H1 (cell line): Measurements from ENCODE around the gene NEURL1. TPM values are rescaled to one million over a fixed set of nuclear protein-coding genes. Genes with fewer than 3 reads are reported as not detected.

Experiments
- CTCF ChIA-PET: fragments of 300-600 bp; sonication (Branson Sonifier 250); formaldehyde crosslinking; loops from one replicate; lab custom pipeline; 2021; ENCODE audit not compliant: partially characterized antibody; lab: Charles Lee
- POLR2A ChIA-PET: fragments of 300-600 bp; sonication (Branson Sonifier 250); formaldehyde crosslinking; loops from one replicate; lab custom pipeline; 2021; ENCODE audit warnings: inconsistent platforms; ENCODE audit not compliant: partially characterized antibody; lab: Charles Lee
- DNase-seq, 2 experiments: peaks; one replicate each; pipeline versions ENCODE4 v3.0.0 to v3.0.0-alpha.2; 2010 to 2022; ENCODE audit warnings: low spot score in 2 of 2, low read depth in 1 of 2, mixed read lengths in 1 of 2
- FAIRE-seq: peaks from 2 replicates; lab custom pipeline; 2011; peaks lifted over from hg19 to GRCh38; lab: Jason Lieb, UNC
- H2AFZ ChIP-seq: 2 replicates; pipeline ENCODE4 v1.8.1; 2012; ENCODE audit warnings: low read length, inconsistent platforms
- H2AK5ac ChIP-seq: 2 replicates; pipeline ENCODE4 v1.6.1; 2013; ENCODE audit warnings: low read depth, low read length
- H2BK120ac ChIP-seq: replicated peaks from 2 replicates; pipeline ENCODE3; 2013; ENCODE audit warnings: low read depth, low read length, inconsistent platforms
- H2BK12ac ChIP-seq: 2 replicates; pipeline ENCODE4 v1.6.1; 2013; ENCODE audit warnings: low read depth, low read length
- H2BK15ac ChIP-seq: 2 replicates; pipeline ENCODE4 v1.6.1; 2013; ENCODE audit warnings: low read length
- H2BK20ac ChIP-seq: 2 replicates; pipeline ENCODE4 v1.6.1; 2013; ENCODE audit warnings: low read length
- H2BK5ac ChIP-seq: 2 replicates; pipeline ENCODE4 v1.6.1; 2013; ENCODE audit warnings: low read depth, low read length
- H3K14ac ChIP-seq: 2 replicates; pipeline ENCODE4 v1.6.1; 2013; ENCODE audit warnings: inconsistent platforms; ENCODE audit not compliant: insufficient read length
- H3K18ac ChIP-seq: 2 replicates; pipeline ENCODE4 v1.6.1; 2013; ENCODE audit warnings: low read length; ENCODE audit errors: extremely low read depth
- H3K23ac ChIP-seq: 2 replicates; pipeline ENCODE4 v1.6.1; 2013; ENCODE audit warnings: inconsistent platforms; ENCODE audit not compliant: insufficient read length
- H3K23me2 ChIP-seq: 2 replicates; pipeline ENCODE4 v1.6.1; 2013; ENCODE audit warnings: low read depth, low read length
- H3K27ac ChIP-seq: 2 replicates; pipeline ENCODE4 v1.6.1; 2011; ENCODE audit warnings: low read depth, low read length, inconsistent platforms
- H3K27me3 ChIP-seq, 4 experiments: replicated peaks in 1 of 4; 1 replicate in 1 of 4; 2 replicates in 3 of 4; pipeline versions ENCODE4 v1.6.1 to v1.8.1; 2011 to 2013; ENCODE audit warnings: low read length in 3 of 4, mild to moderate bottlenecking in 3 of 4, inconsistent platforms in 2 of 4, mixed read lengths in 2 of 4, moderate library complexity in 1 of 4; ENCODE audit not compliant: control insufficient read depth in 3 of 4, insufficient read depth in 3 of 4; ENCODE audit errors: extremely low read depth in 1 of 4
- H3K36me3 ChIP-seq, 4 experiments: 2 replicates each; pipeline versions ENCODE4 v1.6.1 to v1.8.1; 2011 to 2013; ENCODE audit warnings: mild to moderate bottlenecking in 4 of 4, low read length in 3 of 4, moderate library complexity in 2 of 4, control low read depth in 1 of 4, inconsistent platforms in 1 of 4; ENCODE audit not compliant: insufficient read depth in 4 of 4, control insufficient read depth in 2 of 4
- H3K4ac ChIP-seq: replicated peaks from 2 replicates; pipeline ENCODE3; 2013; ENCODE audit warnings: low read length, low read depth, mixed read lengths, inconsistent platforms; ENCODE audit not compliant: insufficient read length
- H3K4me1 ChIP-seq, 4 experiments: replicated peaks in 1 of 4; 1 replicate in 1 of 4; 2 replicates in 3 of 4; pipeline versions ENCODE4 v1.6.1 to v1.8.1; 2011 to 2013; ENCODE audit warnings: low read length in 3 of 4, inconsistent platforms in 2 of 4, mixed read lengths in 1 of 4; ENCODE audit not compliant: insufficient read depth in 4 of 4, control insufficient read depth in 3 of 4
- H3K4me2 ChIP-seq, 2 experiments: 2 replicates each; pipeline versions ENCODE4 v1.6.1 to v1.8.1; 2011 to 2013; ENCODE audit warnings: low read depth in 2 of 2, low read length in 2 of 2, control low read depth in 1 of 2, inconsistent platforms in 1 of 2, mild to moderate bottlenecking in 1 of 2; ENCODE audit not compliant: insufficient read depth in 1 of 2
- H3K4me3 ChIP-seq, 4 experiments: fragments of 200-600, 300-600 bp in 1 of 4; sonication (generic), shearing (Covaris generic), sonication (Bioruptor Twin) in 1 of 4; 2 replicates each; pipeline versions ENCODE4 v1.5.1 to v1.8.1; 2011 to 2016; ENCODE audit warnings: low read length in 4 of 4, low read depth in 3 of 4, control low read depth in 2 of 4, inconsistent platforms in 2 of 4, mild to moderate bottlenecking in 2 of 4, mixed read lengths in 1 of 4, moderate library complexity in 1 of 4; ENCODE audit not compliant: insufficient read depth in 2 of 4; ENCODE audit errors: extremely low read depth in 1 of 4
- H3K56ac ChIP-seq: replicated peaks from 2 replicates; pipeline ENCODE3; 2013; ENCODE audit warnings: low read depth, mild to moderate bottlenecking, mixed read lengths, low read length, inconsistent platforms; ENCODE audit not compliant: insufficient read length
- H3K79me1 ChIP-seq: 2 replicates; pipeline ENCODE4 v1.6.1; 2013; ENCODE audit warnings: low read depth, low read length, control low read depth
- H3K79me2 ChIP-seq, 2 experiments: 2 replicates each; pipeline versions ENCODE4 v1.6.1 to v1.8.1; 2012 to 2013; ENCODE audit warnings: low read length in 2 of 2, mild to moderate bottlenecking in 2 of 2, inconsistent platforms in 1 of 2; ENCODE audit not compliant: insufficient read depth in 2 of 2, control insufficient read depth in 1 of 2
- H3K9ac ChIP-seq, 4 experiments: replicated peaks in 1 of 4; 1 replicate in 1 of 4; 2 replicates in 3 of 4; pipeline versions ENCODE4 v1.6.1 to v1.8.1; 2011 to 2013; ENCODE audit warnings: low read depth in 3 of 4, low read length in 3 of 4, control low read depth in 2 of 4, mild to moderate bottlenecking in 2 of 4, moderate library complexity in 2 of 4, inconsistent platforms in 1 of 4; ENCODE audit errors: extremely low read depth in 1 of 4
- H3K9me3 ChIP-seq, 2 experiments: 2 replicates each; pipeline versions ENCODE4 v1.6.1 to v1.8.1; 2012 to 2013; ENCODE audit warnings: mild to moderate bottlenecking in 2 of 2, moderate library complexity in 2 of 2, control low read depth in 1 of 2, inconsistent platforms in 1 of 2, low read depth in 1 of 2, low read length in 1 of 2, mixed read lengths in 1 of 2; ENCODE audit not compliant: insufficient read depth in 2 of 2
- H4K20me1 ChIP-seq, 2 experiments: replicated peaks in 1 of 2; 2 replicates each; pipeline versions ENCODE3 to v1.8.1; 2011 to 2013; ENCODE audit warnings: inconsistent platforms in 2 of 2, low read length in 2 of 2, mild to moderate bottlenecking in 1 of 2; ENCODE audit not compliant: insufficient read depth in 2 of 2, control insufficient read depth in 1 of 2
- H4K5ac ChIP-seq: 2 replicates; pipeline ENCODE4 v1.6.1; 2013; ENCODE audit warnings: low read length, low read depth, mixed read lengths, inconsistent platforms; ENCODE audit not compliant: insufficient read length
- H4K8ac ChIP-seq: 2 replicates; pipeline ENCODE4 v1.8.0; 2013; ENCODE audit warnings: mild to moderate bottlenecking, moderate library complexity, low read length, inconsistent platforms; ENCODE audit not compliant: insufficient read depth; ENCODE audit errors: extremely low read depth
- H4K91ac ChIP-seq: replicated peaks from 2 replicates; pipeline ENCODE3; 2013; ENCODE audit warnings: low read length, mixed read lengths, inconsistent platforms; ENCODE audit not compliant: insufficient read length
- E2F6 ChIP-seq: IDR thresholded peaks from 2 replicates; pipeline ENCODE4 v1.6.1; 2012; ENCODE audit warnings: inconsistent platforms
- WGBS, 2 experiments: shearing (Covaris generic) in 1 of 2; methylation state at CpG; one replicate each; pipeline versions ENCODE4 v1.1.6 to v1.1.7; 2013 to 2015; ENCODE audit warnings: low lambda C conversion rate in 2 of 2, mixed read lengths in 2 of 2, inconsistent platforms in 1 of 2, low coverage in 1 of 2, missing lambda C conversion rate in 1 of 2; ENCODE audit not compliant: insufficient replicate concordance in 2 of 2, insufficient coverage in 1 of 2, insufficient read length in 1 of 2; ENCODE audit errors: extremely low coverage in 1 of 2, missing lambda C conversion rate in 1 of 2; 5-methylcytosine and 5-hydroxymethylcytosine counted together
- polyA plus RNA-seq, 7 experiments: library from polyadenylated mRNA; depleted of rRNA in 3 of 7; stranded (reverse) in 5 of 7; unstranded in 2 of 7; fragments of >200 nt in 5 of 7; fragments of 200-250 nt in 2 of 7; gene quantifications; 1 replicate in 5 of 7; 2 replicates in 1 of 7; 4 replicates in 1 of 7; pipeline versions ENCODE4 v1.2.1 to v1.2.3, GENCODE V29; 2011 to 2013; ENCODE audit warnings: missing spikeins in 2 of 7, mixed read lengths in 2 of 7
- total RNA-seq: library from RNA; stranded (reverse); fragmentation: NEBNext Ultra II Directional; extraction: Animal tissue kit (Norgen Biotek cat#: 25700); gene quantifications from 2 replicates; pipeline ENCODE4 v1.2.1, GENCODE V29; 2021
- TF ChIP-seq, protein P1 (sequence below): IDR thresholded peaks from 2 replicates; pipeline ENCODE4 v1.6.1; 2011; ENCODE audit warnings: low read length, improper control_type of control experiment

NEURL1 gene
- total and polyA plus RNA-seq, 2 of the 8 experiments (the other 6 are each of a cell fraction or from before 2014, with no cell fraction given), result 0.54 to 0.58 TPM

GRCh38 chr10:103458720-103459119 is 34.8 kb upstream of the NEURL1 start, which contains the start of gene CALHM1:
TSS of gene CALHM1 (minus strand) at chr10:103458900. CDS start at chr10:103458751, 149 bp downstream.
- Histone ChIP-seq H4K8ac (peak within 1 kb of the TSS; percentile 79), H2AK5ac (0 out of 2 replicates have a peak within 1 kb of the TSS, but pooled peaks have one; percentile 39), H3K56ac (no peak within 1 kb of the TSS), H2BK12ac (peak within 1 kb of the TSS; percentile 75; the same call in 1 of the 2 replicates), H3K23me2 (no peaks in the 10 kb centered on the region), H3K9ac (no peak within 1 kb of the TSS), H2BK120ac (no peak within 1 kb of the TSS), H3K14ac (no peak within 1 kb of the TSS), H3K9me3 (no peaks in the 10 kb centered on the region), H3K18ac (0 out of 2 replicates have a peak within 1 kb of the TSS, but pooled peaks have one; percentile 48), H3K27ac (no peak within 1 kb of the TSS), H2BK5ac (no peak within 1 kb of the TSS; the same call in 1 of the 2 replicates), H3K23ac (no peak within 1 kb of the TSS), H4K91ac (no peak within 1 kb of the TSS), H3K4me2 (no peak within 1 kb of the TSS; a peak in 1 of 4 replicates), H3K36me3 (no peaks in the 10 kb centered on the region), H4K20me1 (no peaks in the 10 kb centered on the region), H2AFZ (peak within 1 kb of the TSS; percentile 86; the same call in 1 of the 2 replicates), H3K4me1 (peaks cover 0 to 8% (median 7%) of the 10 kb centered on the region in 4 experiments; a peak in 4 of 7 replicates), H3K79me2 (no peaks in the 10 kb centered on the region), H2BK15ac (peak within 1 kb of the TSS; percentile 46; the same call in 1 of the 2 replicates), H3K4me3 (no peak within 1 kb of the TSS), H3K4ac (no peak within 1 kb of the TSS), H4K5ac (peak within 1 kb of the TSS; percentile 6), H3K79me1 (no peaks in the 10 kb centered on the region), H2BK20ac (no peak within 1 kb of the TSS), H3K27me3 (no peaks in the 10 kb centered on the region)
- FAIRE-seq (no peak), DNase-seq (no peak)
- TF ChIP-seq, protein P1, sequence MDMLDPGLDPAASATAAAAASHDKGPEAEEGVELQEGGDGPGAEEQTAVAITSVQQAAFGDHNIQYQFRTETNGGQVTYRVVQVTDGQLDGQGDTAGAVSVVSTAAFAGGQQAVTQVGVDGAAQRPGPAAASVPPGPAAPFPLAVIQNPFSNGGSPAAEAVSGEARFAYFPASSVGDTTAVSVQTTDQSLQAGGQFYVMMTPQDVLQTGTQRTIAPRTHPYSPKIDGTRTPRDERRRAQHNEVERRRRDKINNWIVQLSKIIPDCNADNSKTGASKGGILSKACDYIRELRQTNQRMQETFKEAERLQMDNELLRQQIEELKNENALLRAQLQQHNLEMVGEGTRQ, result peak; percentile 22; the same call in 1 of the 2 replicates
- TF ChIP-seq E2F6, result no peak
- WGBS, 2 experiments, result 71% methylated on average over 4 of the region's 9 CpGs; no CpG with 5 or more reads in 1 of the 2 experiments
- ChIA-PET CTCF (interaction anchor here (0.7 to 6.0 kb wide), 5 partner anchors 17 to 106 kb away, joined by 3 to 39 read pairs (median 5); no protein-coding TSS in a partner anchor), POLR2A (interaction anchor here (0.7 kb wide), 1 partner anchor 13 kb away, joined by 3 read pairs; no protein-coding TSS in a partner anchor)
